ENCODE measurements around the gene ANKRD42.

DNA sequence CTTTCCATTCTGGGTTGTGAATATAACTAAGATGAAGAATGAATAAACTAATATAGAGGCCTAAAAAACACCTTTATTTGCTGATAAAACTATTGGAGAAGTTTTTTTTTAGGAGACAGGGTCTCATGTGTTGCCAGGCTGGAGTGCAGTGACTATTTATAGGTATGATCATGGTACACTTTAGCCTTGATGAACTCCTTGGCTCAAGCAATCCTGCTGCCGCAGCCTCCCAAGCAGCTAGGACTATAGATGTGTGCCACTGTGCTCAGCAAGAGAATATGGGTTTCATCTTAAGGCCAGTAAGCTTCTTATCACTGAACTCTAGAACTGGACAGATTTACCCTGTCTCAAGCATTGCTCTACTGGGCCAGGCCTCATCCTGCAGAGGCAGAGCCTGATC is 66.0 kb downstream of the ANKRD42 start:
- TF ChIP-seq CTCF (IDR thresholded peaks at IDR 0.05; ENCODE audit: low read length) (no peak), EZH2phosphoT487 (IDR thresholded peaks at IDR 0.05; ENCODE audit: low read length) (no peak), EZH2 (optimal IDR thresholded peaks at IDR 0.05; ENCODE audit: low read depth, low read length) (no peak)

Data from MM.1S (cell line).